GM12878 (cell line): ENCODE measurements around the gene PHACTR3. TPM values are rescaled to one million over a fixed set of nuclear protein-coding genes. Genes with fewer than 3 reads are reported as not detected.

Source experiments
- ATAC-seq: fragments of 200-7000 bp; cut with Tn5 transposase; 3 replicates; pipeline ENCODE4 v1.9.1; 2020; ENCODE audit warnings: mild to moderate bottlenecking, moderate library complexity
- BruUV-seq: library from RNA; stranded (reverse); fragments of 400-500 nt; replicated peaks from 2 replicates; lab custom pipeline; 2021; lab: Mats Ljungman, UMichigan
- CTCF ChIA-PET: fragments of 300-600 bp; sonication (Branson Sonifier 250); formaldehyde crosslinking; extraction: SDS; loops from one replicate; lab custom pipeline; 2021; ENCODE audit warnings: inconsistent platforms; lab: Yijun Ruan, JAX
- POLR2A ChIA-PET: fragments of 350-600 bp; formaldehyde crosslinking; extraction: SDS; loops from one replicate; lab custom pipeline; 2021; ENCODE audit warnings: inconsistent platforms; lab: Charles Lee
- RAD21 ChIA-PET: fragments of 300-600 bp; sonication (Branson Sonifier 250); formaldehyde crosslinking; loops from one replicate; lab custom pipeline; 2023; ENCODE audit warnings: antibody characterized with exemption; ENCODE audit not compliant: unreplicated experiment; lab: Charles Lee
- SMC1A ChIA-PET: fragments of 300-600 bp; sonication (Branson Sonifier 250); formaldehyde crosslinking; loops from one replicate; lab custom pipeline; 2023; ENCODE audit not compliant: unreplicated experiment, uncharacterized antibody; lab: Charles Lee
- DNase-seq: peaks from one replicate; pipeline ENCODE4 v3.0.0-alpha.2; 2011; ENCODE audit warnings: low read depth, low spot score
- FAIRE-seq: peaks from 3 replicates; lab custom pipeline; 2011; peaks lifted over from hg19 to GRCh38; lab: Jason Lieb, UNC
- H2AFZ ChIP-seq: 2 replicates; pipeline ENCODE4 v1.6.0; 2011; ENCODE audit warnings: low read depth, low read length, control low read depth; ENCODE audit not compliant: control insufficient read depth
- H3K27ac ChIP-seq: 2 replicates; pipeline ENCODE4 v1.5.1; 2011; ENCODE audit warnings: control low read depth; ENCODE audit not compliant: control insufficient read depth, insufficient read depth
- H3K27me3 ChIP-seq, 2 experiments: replicated peaks in 1 of 2; 2 replicates each; pipeline versions ENCODE4 v1.6.0 to v1.6.1; 2011; ENCODE audit warnings: low read length in 1 of 2; ENCODE audit not compliant: control insufficient read depth in 2 of 2, insufficient read depth in 2 of 2
- H3K36me3 ChIP-seq, 2 experiments: 2 replicates each; pipeline ENCODE4 v1.5.1; 2011; ENCODE audit warnings: low read length in 1 of 2; ENCODE audit not compliant: control insufficient read depth in 2 of 2, insufficient read depth in 2 of 2
- H3K4me1 ChIP-seq: 2 replicates; pipeline ENCODE4 v1.6.1; 2011; ENCODE audit warnings: mild to moderate bottlenecking, low read length, moderate library complexity, mixed read lengths; ENCODE audit not compliant: control insufficient read depth, insufficient read depth
- H3K4me2 ChIP-seq: 2 replicates; pipeline ENCODE4 v1.6.0; 2011; ENCODE audit warnings: control low read depth; ENCODE audit not compliant: control insufficient read depth, insufficient read depth
- H3K4me3 ChIP-seq: fragments of 200-600 bp; sonication (generic); 2 replicates; pipeline ENCODE4 v1.5.1; 2016
- H3K79me2 ChIP-seq: 2 replicates; pipeline ENCODE4 v1.6.0; 2011; ENCODE audit warnings: low read length; ENCODE audit not compliant: control insufficient read depth, insufficient read depth
- H3K9ac ChIP-seq: 2 replicates; pipeline ENCODE4 v1.8.0; 2011; ENCODE audit warnings: low read length, control low read depth, mixed read lengths; ENCODE audit not compliant: control insufficient read depth, insufficient read depth
- H3K9me3 ChIP-seq: replicated peaks from 3 replicates; pipeline ENCODE4 v1.5.1; 2011; ENCODE audit warnings: mild to moderate bottlenecking, low read length; ENCODE audit not compliant: control insufficient read depth, insufficient read depth
- H4K20me1 ChIP-seq: 2 replicates; pipeline ENCODE4 v1.6.0; 2011; ENCODE audit not compliant: control insufficient read depth, insufficient read depth
- CBX3 ChIP-seq: fragments of 200-600 bp; sonication (generic); IDR thresholded peaks from 2 replicates; pipeline ENCODE4 v1.6.1; 2016; ENCODE audit warnings: low read depth, borderline replicate concordance
- CHD2 ChIP-seq: IDR thresholded peaks from 2 replicates; pipeline ENCODE4 v1.6.1; 2011; ENCODE audit warnings: low read depth, low read length, improper control_type of control experiment, borderline replicate concordance
- ETV6 ChIP-seq, 2 experiments: fragments of 450-650 bp in 1 of 2; IDR thresholded peaks in 1 of 2; conservative IDR thresholded peaks in 1 of 2; 2 replicates each; pipeline ENCODE4 v1.6.1; 2014; ENCODE audit warnings: antibody characterized with exemption in 1 of 2, borderline replicate concordance in 1 of 2, low read depth in 1 of 2, mild to moderate bottlenecking in 1 of 2, moderate library complexity in 1 of 2
- HDGF ChIP-seq: fragments of 450-650 bp; IDR thresholded peaks from 2 replicates; pipeline ENCODE4 v1.6.1; 2016; ENCODE audit warnings: antibody characterized with exemption
- JUND ChIP-seq: IDR thresholded peaks from 2 replicates; pipeline ENCODE4 v1.6.1; 2012; ENCODE audit warnings: low read depth, mild to moderate bottlenecking, low read length, improper control_type of control experiment, moderate library complexity
- KLF5 ChIP-seq: fragments of 450-650 bp; IDR thresholded peaks from 2 replicates; pipeline ENCODE4 v1.6.1; 2014; ENCODE audit warnings: mild to moderate bottlenecking; ENCODE audit not compliant: partially characterized antibody
- MEF2B ChIP-seq: fragments of 450-650 bp; IDR thresholded peaks from 2 replicates; pipeline ENCODE4 v1.6.1; 2018; ENCODE audit warnings: mild to moderate bottlenecking, moderate library complexity; ENCODE audit not compliant: partially characterized antibody, poor library complexity, severe bottlenecking
- NFIC ChIP-seq: IDR thresholded peaks from 2 replicates; pipeline ENCODE4 v1.6.1; 2012; ENCODE audit warnings: low read depth, mild to moderate bottlenecking, inconsistent platforms, low read length, moderate library complexity
- PAX5 ChIP-seq: IDR thresholded peaks from 2 replicates; pipeline ENCODE4 v1.6.1; 2011; ENCODE audit warnings: low read depth, low read length, borderline replicate concordance
- RFX5 ChIP-seq: IDR thresholded peaks from 2 replicates; pipeline ENCODE4 v1.6.1; 2011; ENCODE audit warnings: low read depth, low read length, improper control_type of control experiment
- TARDBP ChIP-seq: IDR thresholded peaks from 2 replicates; pipeline ENCODE4 v1.6.1; 2016; ENCODE audit warnings: borderline replicate concordance
- TBL1XR1 ChIP-seq: IDR thresholded peaks from 2 replicates; pipeline ENCODE4 v1.6.1; 2012; ENCODE audit warnings: low read depth, low read length, improper control_type of control experiment
- TCF3 ChIP-seq: IDR thresholded peaks from 2 replicates; pipeline ENCODE4 v1.6.1; 2012; ENCODE audit warnings: low read depth, mild to moderate bottlenecking, low read length, borderline replicate concordance; ENCODE audit not compliant: insufficient read depth
- ZNF207 ChIP-seq: fragments of 450-650 bp; IDR thresholded peaks from 2 replicates; pipeline ENCODE4 v1.6.1; 2014; ENCODE audit warnings: antibody characterized with exemption, mild to moderate bottlenecking, borderline replicate concordance
- WGBS: methylation state at CpG from one replicate; pipeline ENCODE4 v1.1.6; 2016; ENCODE audit warnings: low lambda C conversion rate; ENCODE audit not compliant: insufficient replicate concordance, insufficient coverage; ENCODE audit errors: missing lambda C conversion rate; 5-methylcytosine and 5-hydroxymethylcytosine counted together
- in situ Hi-C: fragments of 300-500 bp; cut with MboI; formaldehyde crosslinking; loops from 9 replicates; pipeline ENCODE4 v1.14.3; 2018; ENCODE audit warnings: mixed read lengths
- intact Hi-C: fragments of 100-400 bp; cut with micrococcal nuclease; formaldehyde crosslinking; loops from one replicate; pipeline ENCODE4 v1.14.2; 2022; ENCODE audit not compliant: unreplicated experiment
- polyA plus RNA-seq, 11 experiments: library from polyadenylated mRNA; depleted of rRNA in 4 of 11; unstranded in 6 of 11; stranded (reverse) in 5 of 11; fragments of >200 nt; fragmentation: Nextera tagmentation in 4 of 11; fragmentation: Illumina TruSeq in 1 of 11; extraction: Ambion mirVana in 4 of 11; extraction: Trizol in 1 of 11; gene quantifications; 1 replicate in 1 of 11; 2 replicates in 10 of 11; pipeline versions ENCODE4 v1.2.1 to v1.2.3, GENCODE V29; 2011 to 2016; ENCODE audit warnings: inconsistent platforms in 2 of 11, missing spikeins in 2 of 11, low read depth in 1 of 11
- total RNA-seq, 4 experiments: library from RNA; depleted of rRNA in 3 of 4; stranded (reverse); fragments of >200 nt in 3 of 4; fragmentation: Illumina TruSeq in 1 of 4; extraction: Trizol in 1 of 4; gene quantifications; 2 replicates each; pipeline versions ENCODE4 v1.2.1 to v1.2.3, GENCODE V29; 2013 to 2021

PHACTR3 gene
- total and polyA plus RNA-seq, 10 of the 15 experiments (the other 5 are each of a cell fraction or from before 2014, with no cell fraction given) = 0.17 to 2.7 (median 0.27) TPM; not detected in 1

DNA sequence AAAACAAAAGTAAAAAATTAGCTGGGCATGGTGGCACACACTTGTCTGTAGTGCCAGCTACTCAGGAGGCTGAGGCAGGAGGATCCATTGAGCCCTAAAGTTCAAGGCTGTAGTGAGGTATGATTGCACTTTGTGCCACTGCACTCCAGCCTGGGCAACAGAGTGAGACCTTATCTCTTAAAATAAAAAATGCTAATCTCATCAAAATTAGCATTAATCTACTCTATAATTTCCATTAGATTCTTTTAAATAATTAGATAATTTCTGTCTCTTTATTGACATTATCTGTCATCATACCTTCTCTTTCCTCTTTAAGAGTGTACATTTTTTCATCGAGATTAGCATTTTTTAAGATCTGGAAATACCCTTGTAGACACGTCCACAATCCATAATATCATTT lies 48.0 kb downstream of the PHACTR3 start:
- in situ Hi-C loops (no loop called here), intact Hi-C loops (no loop called here)
- no peaks in the 10 kb centered on the region for H4K20me1 ChIP-seq
- FAIRE-seq (no peak), ATAC-seq (no peak), DNase-seq (no peak)
- H3K4me1 ChIP-seq = no peaks in the 10 kb centered on the region
- 0% methylated on average over 2 of the region's 2 CpGs for WGBS
- no peak overlapping the region for H3K4me2 ChIP-seq
- BruUV-seq = no TSS peak
- ChIA-PET CTCF (no interaction called here), RAD21 (no interaction called here), POLR2A (no interaction called here), SMC1A (no interaction called here)
- no peak overlapping the region for H2AFZ ChIP-seq
- H3K9me3 ChIP-seq = no peaks in the 10 kb centered on the region
- H3K36me3 ChIP-seq = no peaks in the 10 kb centered on the region
- H3K9ac ChIP-seq = no peak overlapping the region
- no peak overlapping the region for H3K4me3 ChIP-seq
- no peaks in the 10 kb centered on the region for H3K27me3 ChIP-seq
- TF ChIP-seq RFX5 (no peak), ZNF207 (no peak), ETV6 (conservative IDR thresholded peaks at IDR 0.05 in 1 of 2, IDR thresholded peaks at IDR 0.05 in 1 of 2; ENCODE audit: borderline replicate concordance in 1 of 2, low read depth in 1 of 2) (no peak), NFIC (no peak), KLF5 (no peak), CBX3 (no peak), JUND (no peak), CHD2 (no peak), TARDBP (no peak), HDGF (no peak), MEF2B (no peak), PAX5 (no peak), TBL1XR1 (no peak), TCF3 (no peak)
- H3K79me2 ChIP-seq = no peaks in the 10 kb centered on the region
- H3K27ac ChIP-seq = no peak overlapping the region
